Right ventricle myocardium inferior (tissue), 1 donor: ENCODE data around the gene YWHAQ. TPM values are rescaled to one million over a fixed set of nuclear protein-coding genes. Genes with fewer than 3 reads are reported as not detected.

Source experiments
- ATAC-seq: fragments of 200-7000 bp; cut with Tn5 transposase; one replicate; pipeline ENCODE4 v1.9.1; 2020; ENCODE audit warnings: mild to moderate bottlenecking, moderate library complexity
- DNase-seq: peaks from one replicate; pipeline ENCODE4 v3.0.0; 2021; ENCODE audit errors: missing footprints
- intact Hi-C: fragments of 100-400 bp; cut with DNase I; formaldehyde crosslinking; loops from one replicate; pipeline ENCODE4 v1.11.0; 2022
- total RNA-seq: library from RNA; stranded (reverse); fragmentation: NEBNext Ultra II Directional; extraction: Animal tissue kit (Norgen Biotek cat#: 25700); gene quantifications from one replicate; pipeline ENCODE4 v1.2.1, GENCODE V29; 2021
- donor health status: DM: no; HTN: yes; CAD: no; lungs with severe emphysema.

Gene YWHAQ
- total RNA-seq, 1 donor from 2014 or later, result 116 TPM

DNA sequence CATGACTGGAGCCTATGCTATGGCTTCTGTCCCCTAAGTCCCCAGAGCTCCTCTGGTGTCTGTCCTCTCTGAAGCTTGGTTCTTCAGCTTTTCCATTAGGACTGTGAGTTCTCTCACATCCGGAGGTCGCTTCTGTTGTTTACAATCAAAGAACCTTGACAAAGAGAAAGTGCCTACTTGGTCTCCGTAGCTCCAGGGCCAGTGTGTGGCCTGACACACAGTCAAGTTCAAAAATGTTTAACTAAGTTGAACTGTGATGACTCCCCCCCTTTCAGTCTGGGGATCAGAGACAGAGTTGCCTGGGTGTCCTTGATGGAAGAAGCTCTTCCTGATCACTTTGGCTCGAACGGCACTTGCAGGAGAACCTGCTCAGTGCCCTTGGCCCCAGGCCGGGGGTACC lies 26.3 kb upstream of the YWHAQ start:
- intact Hi-C loops, result no loop called here
- ATAC-seq, result no peak

DNA sequence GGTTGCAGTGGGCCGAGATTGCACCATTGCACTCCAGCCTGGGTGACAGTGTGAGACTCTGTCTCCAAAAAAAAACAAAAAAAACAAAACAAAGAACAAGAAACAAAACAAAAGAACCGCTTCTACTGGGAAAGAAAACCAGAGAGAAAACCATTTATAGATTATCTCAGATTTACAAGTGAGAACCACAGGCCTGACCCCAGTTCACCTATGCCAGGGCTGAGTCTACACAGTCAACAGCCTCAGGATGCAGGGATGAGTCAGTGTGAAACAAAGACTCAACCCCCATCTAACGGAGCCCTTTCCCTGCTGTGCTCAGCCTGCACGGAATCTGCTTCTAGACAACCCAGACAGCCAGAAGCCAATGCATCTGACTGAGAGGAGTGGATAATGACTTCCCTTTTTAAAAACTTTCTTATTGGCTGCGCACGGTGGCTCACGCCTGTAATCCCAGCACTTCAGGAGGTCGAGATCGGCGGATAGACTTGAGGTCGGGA lies 25.5 kb upstream of the YWHAQ start:
- intact Hi-C loops, result no loop called here
- DNase-seq, result no peak

More for the DNA sequence above, 26.3 kb upstream of the YWHAQ start:
- no peak for DNase-seq

DNA sequence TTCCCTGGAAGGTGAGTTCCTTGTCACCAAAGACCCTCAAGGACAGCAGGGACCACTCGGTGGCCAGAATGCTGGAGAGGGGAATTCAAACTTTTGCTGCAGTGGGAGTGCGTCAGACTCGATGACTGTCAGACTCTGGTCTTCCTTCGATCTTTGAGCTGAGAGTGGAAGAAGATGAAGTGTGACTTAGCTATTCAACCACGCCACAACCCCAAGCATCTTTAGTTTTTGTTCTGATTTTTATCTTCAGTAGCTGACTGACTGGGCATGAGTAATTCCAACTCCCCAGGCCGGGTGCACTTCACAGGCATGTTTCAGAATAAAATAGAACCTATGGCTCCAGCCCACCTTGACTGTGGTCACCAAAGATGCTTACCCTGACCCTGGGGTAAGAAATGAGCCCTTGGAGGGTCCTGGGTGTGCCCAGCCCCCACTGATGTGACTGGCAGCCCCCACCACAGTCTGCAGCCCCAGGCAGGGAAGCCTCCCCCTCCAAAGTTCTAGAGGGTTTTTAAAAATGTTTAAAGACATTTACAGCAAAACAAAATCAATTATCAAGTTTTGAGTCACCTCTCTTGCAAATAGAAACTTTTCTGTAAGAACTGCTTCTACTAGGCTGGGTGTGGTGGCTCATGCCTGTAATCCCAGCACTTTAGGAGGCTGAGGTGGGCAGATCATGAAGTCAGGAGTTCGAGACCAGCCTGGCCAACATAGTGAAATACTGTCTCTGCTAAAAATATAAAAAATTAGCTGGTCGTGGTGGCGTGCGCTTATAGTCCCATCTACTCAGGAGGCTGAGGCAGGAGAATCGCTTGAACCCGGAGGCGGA lies 24.9 kb upstream of the YWHAQ start:
- DNase-seq (no peak), ATAC-seq (no peak)
- intact Hi-C loops, result no loop called here

More for the DNA sequence above, 25.5 kb upstream of the YWHAQ start:
- no peak for ATAC-seq

DNA sequence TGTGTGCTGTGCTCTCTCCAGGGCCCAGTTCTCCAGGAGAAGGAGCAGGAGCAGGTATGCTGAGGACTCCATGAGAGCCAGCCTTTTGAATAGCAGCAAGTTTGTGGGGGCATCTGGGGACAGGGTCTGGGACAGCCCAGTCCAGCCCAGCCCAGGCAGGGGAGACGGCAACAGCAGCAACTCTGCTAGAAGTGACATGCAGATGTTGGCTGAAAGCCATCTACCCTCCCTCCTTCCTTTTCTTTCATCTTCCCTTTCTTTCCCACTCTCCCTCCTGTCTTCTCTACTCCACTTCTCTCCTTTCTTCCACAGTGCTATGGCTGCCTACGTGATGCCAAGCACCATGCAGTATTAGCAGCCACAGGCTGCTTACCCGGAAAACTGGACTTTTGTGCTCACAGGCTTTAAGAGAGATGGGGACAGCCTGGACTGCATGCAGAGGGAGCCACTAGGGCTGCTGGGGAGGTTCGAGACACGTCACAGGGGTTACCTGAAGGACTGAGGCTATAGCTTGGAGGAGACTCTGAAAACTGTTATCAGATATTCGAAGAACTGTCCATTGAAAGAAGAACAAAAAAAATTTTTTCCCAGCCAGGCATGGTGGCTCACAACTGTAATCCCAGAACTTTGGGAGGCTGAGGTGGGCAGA lies 23.8 kb upstream of the YWHAQ start:
- DNase-seq (no peak), ATAC-seq (no peak)

DNA sequence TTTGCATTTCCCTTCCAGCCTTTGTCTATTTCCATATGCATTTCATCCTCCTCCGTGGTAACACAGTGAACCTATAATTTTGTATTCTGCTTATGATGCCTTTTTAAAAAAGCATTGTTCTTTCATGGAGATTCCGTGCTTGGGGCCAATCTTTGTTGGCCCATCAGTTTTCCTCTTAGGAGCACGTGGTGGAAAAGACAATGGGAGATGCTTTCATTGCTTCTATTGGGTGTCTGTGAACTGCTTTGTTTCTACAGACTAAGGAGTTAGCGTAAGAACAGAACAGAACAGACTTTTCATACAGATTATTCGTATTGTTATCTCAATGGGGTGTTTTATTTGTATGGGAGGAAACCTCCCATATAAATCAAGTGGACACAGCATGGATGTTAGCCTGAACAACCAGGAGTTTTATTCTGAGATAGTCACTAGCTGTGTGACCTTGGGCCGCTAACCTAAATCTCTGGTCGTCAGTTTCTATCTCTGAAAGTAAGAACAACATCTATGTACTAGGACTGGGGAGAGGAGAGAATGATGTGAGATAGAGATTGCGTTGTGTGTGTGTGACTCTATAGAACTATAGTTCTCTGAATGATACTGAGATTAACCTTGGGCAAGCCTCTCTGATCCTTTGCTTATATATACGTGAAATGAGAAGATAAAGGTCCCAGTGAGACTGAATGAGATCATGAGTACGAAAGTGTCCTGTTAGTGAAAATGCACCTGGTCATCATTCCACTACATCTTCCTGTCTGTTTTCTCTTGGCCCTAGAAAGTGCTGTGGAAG lies 22.9 kb upstream of the YWHAQ start:
- no peak for ATAC-seq
- intact Hi-C loops, result no loop called here
- no peak for DNase-seq

More for the DNA sequence above, 23.8 kb upstream of the YWHAQ start:
- intact Hi-C loops, result no loop called here

DNA sequence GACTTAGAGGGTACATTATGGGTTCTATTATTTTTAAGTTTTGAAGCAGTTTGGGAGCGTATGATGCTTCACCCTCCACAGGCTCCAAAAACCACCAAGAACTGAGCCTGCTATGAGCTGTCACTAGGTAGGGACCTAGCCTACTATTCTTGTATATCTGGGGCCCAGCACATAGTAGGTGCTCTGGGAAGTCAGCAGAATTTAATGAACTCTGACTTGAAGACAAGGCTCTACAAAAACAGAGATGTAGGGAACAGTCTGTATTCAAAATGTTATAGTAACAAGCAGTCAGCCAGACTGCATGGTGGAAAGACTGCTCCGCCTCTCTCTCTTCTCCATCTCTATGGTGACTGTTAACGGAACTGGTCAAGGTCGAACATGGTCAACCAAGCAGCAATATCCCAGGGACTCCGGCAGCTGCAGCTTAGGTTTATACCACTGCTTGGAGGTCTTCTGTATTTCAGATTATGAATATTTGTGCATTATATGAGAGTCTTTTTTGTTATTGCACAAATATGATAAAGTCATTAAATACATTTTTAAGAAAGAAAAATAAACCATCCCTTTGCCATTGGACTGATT lies 22.2 kb upstream of the YWHAQ start:
- intact Hi-C loops, result no loop called here
- DNase-seq (no peak), ATAC-seq (no peak)

DNA sequence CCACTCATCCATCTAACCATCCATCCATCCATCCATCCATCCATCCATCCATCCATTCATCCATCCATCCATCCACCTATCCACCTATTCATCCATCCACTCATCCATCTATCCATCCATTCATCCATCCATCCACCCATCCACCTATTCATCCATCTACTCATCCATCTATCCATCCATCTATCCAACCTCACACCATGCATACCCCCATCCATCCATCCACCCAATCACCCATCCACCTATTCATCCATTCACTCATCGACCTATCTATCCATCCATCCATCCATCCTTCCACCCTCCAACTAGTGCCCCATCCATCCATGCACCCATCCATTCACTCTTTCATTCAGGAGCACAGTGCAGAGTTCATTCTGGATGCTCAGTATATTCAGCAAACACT lies 21.5 kb upstream of the YWHAQ start:
- ATAC-seq, result no peak
- DNase-seq, result no peak
- intact Hi-C loops, result no loop called here

DNA sequence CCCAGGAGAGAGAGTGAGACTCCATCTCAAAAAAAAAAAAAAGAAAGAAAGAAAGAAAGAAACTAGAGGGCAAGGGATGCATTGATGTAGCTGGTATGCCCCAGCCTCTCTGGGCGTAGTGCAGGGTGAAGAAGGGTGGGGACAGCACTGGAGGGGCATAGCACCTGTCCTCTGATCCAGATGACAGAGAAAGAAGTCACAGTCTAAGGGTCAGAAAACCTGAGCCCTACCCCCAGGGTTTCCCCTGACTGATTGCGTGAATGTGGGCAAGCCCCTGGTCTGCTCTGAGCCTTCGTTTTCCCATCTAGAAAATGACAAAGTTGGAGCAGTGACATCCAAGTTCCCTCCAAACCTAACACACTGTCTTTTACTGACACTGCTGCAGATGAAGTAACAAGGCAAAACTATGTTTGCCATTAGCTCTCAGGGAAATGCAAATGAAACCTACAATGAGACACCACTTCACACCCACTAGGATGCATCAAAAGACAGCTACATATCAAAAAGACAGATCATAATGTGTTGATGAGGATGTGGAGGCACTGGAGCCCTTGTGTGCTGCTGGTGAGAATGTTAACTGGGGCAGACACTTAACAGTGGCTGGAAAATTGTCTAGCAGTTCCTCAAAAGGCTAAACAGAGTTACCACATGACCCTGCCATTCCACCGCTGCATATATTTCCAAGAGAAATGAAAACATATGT lies 19.5 kb upstream of the YWHAQ start:
- ATAC-seq (no peak), DNase-seq (no peak)
- intact Hi-C loops, result no loop called here

DNA sequence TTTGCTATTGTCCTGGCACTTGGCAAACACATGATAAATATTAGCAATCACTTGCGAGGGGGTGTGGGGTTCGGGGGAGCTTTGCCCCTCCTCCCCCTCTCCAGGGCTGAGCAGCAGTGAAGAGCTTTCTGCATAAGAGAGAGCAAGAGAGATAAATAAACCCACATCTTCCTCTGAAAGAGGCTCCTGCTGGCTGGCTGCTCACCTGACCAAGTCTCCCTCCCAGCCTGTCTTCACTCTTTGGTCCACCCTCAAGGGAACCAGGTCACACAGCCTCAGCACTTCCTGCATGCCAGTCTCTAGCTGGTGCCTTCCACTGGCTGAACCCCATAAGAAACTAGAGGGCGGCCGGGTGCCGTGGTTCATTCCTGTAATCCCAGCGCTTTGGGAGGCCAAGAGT lies 18.5 kb upstream of the YWHAQ start:
- DNase-seq (no peak), ATAC-seq (no peak)
- intact Hi-C loops, result no loop called here

DNA sequence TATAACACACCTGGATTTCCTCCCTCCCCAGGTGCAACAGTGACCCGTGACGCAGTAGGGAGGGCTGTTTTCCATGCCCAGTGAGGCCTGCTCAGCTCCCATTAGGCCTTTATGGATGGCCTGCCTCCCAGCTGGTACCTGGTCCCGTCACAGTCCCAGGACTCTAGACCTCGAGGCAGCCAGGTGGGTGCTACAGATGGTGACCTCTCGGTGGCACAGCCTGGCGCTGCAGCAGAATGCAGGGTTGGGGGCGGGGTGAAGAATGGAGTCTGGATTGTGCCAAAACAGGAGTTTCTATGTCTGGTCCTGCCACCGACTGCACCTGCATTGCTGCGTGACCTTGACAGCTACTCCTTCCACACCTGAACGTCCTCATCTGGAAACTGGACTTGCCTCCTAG lies 18.0 kb upstream of the YWHAQ start:
- ATAC-seq (no peak), DNase-seq (no peak)
- intact Hi-C loops, result no loop called here

DNA sequence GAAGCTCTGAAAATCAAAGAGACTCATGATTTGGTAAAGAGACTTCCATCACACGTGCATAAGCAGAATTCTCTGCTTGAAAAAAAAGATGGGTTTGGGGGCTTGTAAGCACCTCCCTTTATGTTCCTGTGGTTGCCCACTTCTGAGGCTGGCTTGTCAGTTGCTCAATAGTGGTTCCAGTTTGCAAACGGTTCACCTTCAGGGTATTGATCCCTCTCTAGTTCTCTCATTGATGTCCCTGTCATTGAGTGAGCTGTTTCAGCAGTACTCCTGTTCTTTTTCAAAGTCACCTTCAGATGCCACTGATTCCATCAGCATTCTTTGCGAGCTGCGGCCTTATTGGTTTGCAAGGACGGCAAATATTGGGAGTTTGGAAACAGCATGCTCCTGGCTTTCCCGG lies 17.1 kb upstream of the YWHAQ start:
- no peak for ATAC-seq

DNA sequence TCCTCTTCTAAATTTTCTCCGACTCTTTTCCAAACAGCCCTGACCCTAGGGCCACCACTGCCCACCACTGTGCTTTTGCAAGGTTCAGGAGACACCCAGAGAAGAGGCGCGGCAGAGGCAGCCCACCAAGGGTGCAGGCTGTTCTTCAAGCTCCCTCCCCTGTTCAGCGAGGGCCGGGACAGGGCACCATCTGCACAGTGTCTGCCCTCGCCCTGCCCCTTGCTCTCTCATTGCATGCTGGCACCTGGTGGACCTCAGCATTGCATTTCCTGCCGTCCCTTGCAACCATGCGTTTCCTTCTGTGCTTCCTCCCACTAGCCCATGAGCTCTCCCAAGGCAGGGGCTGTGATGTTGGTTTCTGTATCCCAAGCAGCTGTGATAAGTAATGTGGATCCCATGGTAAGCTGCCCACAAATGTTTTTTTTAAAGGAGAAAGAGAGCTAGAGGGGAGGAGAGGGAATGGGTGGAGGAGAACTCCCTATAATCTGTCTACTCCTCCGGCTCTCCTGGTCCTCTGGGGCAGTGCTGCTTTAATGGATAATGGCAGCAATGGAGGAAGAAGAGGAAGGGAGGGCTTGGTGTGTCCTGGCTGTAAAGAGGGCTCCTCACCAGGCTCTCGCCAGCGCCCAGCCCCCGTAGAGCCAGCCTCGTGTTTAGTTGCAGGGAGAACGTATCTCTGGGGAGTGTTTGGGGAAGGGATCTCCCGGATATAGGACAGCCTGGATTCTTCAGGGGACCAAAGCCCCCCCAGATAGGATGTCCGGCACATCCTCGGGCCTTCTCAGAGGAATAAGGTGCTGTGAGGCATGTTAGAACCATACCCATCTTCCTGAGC lies 15.6 kb upstream of the YWHAQ start:
- intact Hi-C loops, result no loop called here
- DNase-seq (no peak), ATAC-seq (no peak)

More for the DNA sequence above, 17.1 kb upstream of the YWHAQ start:
- DNase-seq, result no peak
- intact Hi-C loops, result no loop called here

DNA sequence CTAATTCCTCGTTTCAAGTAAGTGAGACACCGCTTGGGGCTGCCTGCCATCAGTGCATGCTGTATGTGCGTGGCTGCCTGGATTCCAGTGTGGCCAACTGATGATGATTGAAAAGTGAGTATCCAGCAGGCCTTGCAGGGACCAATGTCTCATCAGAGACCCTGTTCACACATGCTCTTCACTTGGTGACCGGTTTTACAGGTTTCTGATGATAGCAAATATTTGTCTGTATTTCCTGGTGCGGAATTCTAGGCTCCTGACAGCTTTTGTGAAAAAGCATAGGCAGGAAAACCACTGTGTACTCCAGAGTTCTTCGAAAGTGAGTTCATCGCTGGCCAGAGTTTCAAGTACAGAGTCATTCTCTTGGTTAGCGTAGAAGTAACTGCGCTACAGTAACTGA lies 13.8 kb upstream of the YWHAQ start:
- intact Hi-C loops, result no loop called here

DNA sequence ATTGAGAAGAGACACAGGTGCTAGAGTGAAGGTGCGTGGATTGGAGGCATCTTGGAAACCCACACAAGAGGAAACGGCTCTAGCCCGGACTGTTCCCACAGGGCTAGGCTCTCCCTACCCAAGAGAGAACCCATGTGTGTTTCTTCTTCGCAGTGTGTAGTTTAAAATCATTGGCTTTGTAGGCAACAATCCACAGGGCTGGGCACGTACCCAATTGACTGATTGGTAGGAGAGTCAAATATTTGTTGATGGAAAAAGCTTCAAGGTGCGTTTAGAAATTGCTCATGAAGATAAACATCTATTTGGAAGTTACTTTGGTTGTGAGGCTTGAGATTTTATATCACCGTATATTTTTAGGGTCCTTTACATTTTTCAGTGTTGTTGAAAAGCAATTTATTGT lies 13.2 kb upstream of the YWHAQ start:
- DNase-seq (no peak), ATAC-seq (no peak)
- intact Hi-C loops, result no loop called here

More for the DNA sequence above, 13.8 kb upstream of the YWHAQ start:
- DNase-seq (no peak), ATAC-seq (no peak)

DNA sequence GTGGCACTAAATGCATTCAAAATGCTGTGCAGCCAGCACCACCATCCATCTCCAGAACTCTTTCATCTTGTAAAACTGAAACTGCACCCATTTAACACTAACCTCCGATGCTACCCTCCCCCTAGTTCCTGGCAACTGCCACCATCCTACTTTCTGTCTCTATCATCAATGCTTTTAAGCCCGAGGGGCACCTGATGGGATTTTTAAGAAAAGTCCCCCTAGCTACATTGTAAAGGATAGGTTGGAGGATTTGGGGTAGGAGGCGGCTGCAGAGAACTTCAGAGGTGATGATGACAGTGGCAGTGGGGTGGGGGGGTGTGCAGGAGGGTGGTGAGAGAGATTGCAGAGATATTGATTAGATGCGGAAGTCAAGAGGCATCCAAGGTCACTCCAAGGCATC lies 10.8 kb upstream of the YWHAQ start:
- no peak for DNase-seq
- intact Hi-C loops, result no loop called here
- no peak for ATAC-seq

DNA sequence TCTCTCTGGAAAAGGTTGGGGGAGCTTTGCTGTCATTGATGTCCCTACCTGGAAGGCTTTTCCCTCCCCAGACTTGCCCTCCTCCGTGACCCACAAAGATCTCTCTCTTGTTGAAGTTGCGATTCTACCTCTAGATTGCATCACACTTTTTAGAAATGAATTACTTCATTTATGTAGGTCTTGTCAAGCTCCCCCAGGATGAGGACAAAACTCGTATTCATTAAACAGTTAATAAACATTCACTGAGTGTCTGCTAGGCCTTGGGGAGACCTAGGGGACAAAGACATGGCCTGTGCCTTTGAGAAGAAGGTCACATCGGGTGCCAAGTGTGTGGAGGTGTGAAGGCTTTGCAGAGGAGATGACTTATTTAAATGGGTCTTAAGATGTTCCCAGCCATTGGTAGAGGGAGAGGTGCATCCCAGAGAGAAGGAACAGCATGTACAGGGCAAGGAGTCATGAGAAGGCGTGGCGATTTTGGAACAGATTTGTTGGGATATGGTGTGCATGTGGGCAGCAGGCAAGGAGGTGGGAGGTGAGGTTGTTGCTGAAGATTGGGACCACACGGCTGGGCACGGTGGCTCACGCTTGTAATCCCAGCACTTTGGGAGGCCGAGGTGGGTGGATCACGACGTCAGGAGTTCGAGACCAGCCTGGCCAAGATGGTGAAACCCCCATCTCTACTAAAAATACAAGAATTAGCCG lies 9.8 kb upstream of the YWHAQ start:
- intact Hi-C loops, result no loop called here
- no peak for DNase-seq
- no peak for ATAC-seq

DNA sequence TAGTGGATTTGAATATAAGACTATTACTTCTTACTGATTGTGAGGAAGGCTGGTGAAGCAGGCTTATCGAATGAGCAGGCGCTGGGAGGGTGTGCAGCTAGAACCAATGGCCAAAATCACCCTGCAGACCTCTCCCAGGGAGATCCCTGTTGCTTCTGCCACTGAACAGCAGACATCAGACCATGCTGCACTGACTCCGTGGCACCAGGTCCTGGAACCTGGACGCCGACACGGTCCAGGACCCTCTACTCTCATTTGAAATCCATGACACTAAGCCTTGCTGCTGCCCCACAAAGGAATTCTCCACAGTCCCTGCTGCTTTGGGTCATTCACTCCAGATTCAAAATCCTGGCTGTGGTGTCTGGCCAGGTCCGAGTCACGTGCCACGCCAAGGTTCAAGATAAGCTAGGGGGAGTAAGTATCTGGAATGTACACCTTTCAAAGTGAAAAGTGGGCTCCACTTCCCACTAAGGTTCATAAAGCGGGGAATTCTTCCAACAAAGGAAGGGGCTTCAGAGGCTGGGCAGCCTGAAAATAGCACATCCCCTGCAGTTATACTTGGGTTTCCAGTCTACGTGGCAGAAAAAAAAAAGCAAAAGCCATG lies 9.0 kb upstream of the YWHAQ start:
- intact Hi-C loops, result no loop called here
- ATAC-seq, result no peak
- DNase-seq, result no peak
